ENCODE data around the gene ARHGAP20. TPM values are rescaled to one million over a fixed set of nuclear protein-coding genes. Genes with fewer than 3 reads are reported as not detected.

The ARHGAP20 gene
- total RNA-seq, 2 experiments from 2014 or later, result not detected

GRCh38 chr11:110712659-110713448 lies 617 bp upstream of the ARHGAP20 start:
- Mint-ChIP-seq H3K27me3 (peaks cover 64% of the 10 kb centered on the region), H3K4me1 (ENCODE audit: low read depth) (peaks cover 25% of the 10 kb centered on the region), H3K4me3 (peak overlapping the region; percentile 57), H3K27ac (no peak overlapping the region), H3K36me3 (ENCODE audit: low read depth) (no peaks in the 10 kb centered on the region), H3K9me3 (no peaks in the 10 kb centered on the region)
- H3K27ac ChIP-seq (ENCODE audit: low read depth in 1 of 2, low read length in 2 of 2), result no peak overlapping the region
- ChIA-PET POLR2A (no interaction called here), CTCF (no interaction called here)
- peaks cover 33 to 67% of the 10 kb centered on the region in 2 experiments for H3K27me3 ChIP-seq (ENCODE audit: control insufficient read depth in 1 of 2, insufficient read depth in 2 of 2, low read length in 2 of 2)
- intact Hi-C loops (cut with DNase I, micrococcal nuclease), result no loop called here
- DNase-seq, result peak in 3 of 14 experiments; percentile 1 to 24 (median 17)
- peak; percentile 23 for ATAC-seq (ENCODE audit: poor library complexity)
- H3K4me3 ChIP-seq (ENCODE audit: low read length), result peak overlapping the region; percentile 43
- TF ChIP-seq CTCF (IDR thresholded peaks at IDR 0.05), result no peak
- peaks cover 0 to 12% of the 10 kb centered on the region in 2 experiments for H3K9me3 ChIP-seq (ENCODE audit: control insufficient read depth in 1 of 2, insufficient read depth in 1 of 2, low read length in 2 of 2)
- peaks cover 18% of the 10 kb centered on the region for H3K4me1 ChIP-seq (ENCODE audit: insufficient read depth, low read length)
- H3K36me3 ChIP-seq (ENCODE audit: insufficient read depth, low read length), result no peaks in the 10 kb centered on the region

- no peak for ATAC-seq (ENCODE audit: poor library complexity)
- Histone ChIP-seq H3K36me3 (ENCODE audit: insufficient read depth, low read length) (no peaks in the 10 kb centered on the region), H3K27me3 (ENCODE audit: control insufficient read depth in 1 of 2, insufficient read depth in 2 of 2, low read length in 2 of 2) (peaks cover 33 to 69% of the 10 kb centered on the region in 2 experiments), H3K4me3 (ENCODE audit: low read length) (peak overlapping the region; percentile 43), H3K27ac (ENCODE audit: low read depth in 1 of 2, low read length in 2 of 2) (no peak overlapping the region), H3K9me3 (ENCODE audit: control insufficient read depth in 1 of 2, insufficient read depth in 1 of 2, low read length in 2 of 2) (peaks cover 0 to 12% of the 10 kb centered on the region in 2 experiments), H3K4me1 (ENCODE audit: insufficient read depth, low read length) (peaks cover 18% of the 10 kb centered on the region)
- H3K27me3 Mint-ChIP-seq, result peaks cover 75% of the 10 kb centered on the region
- no peaks in the 10 kb centered on the region for H3K9me3 Mint-ChIP-seq
- no peak overlapping the region for H3K27ac Mint-ChIP-seq
- peaks cover 25% of the 10 kb centered on the region for H3K4me1 Mint-ChIP-seq (ENCODE audit: low read depth)
- ChIA-PET POLR2A (no interaction called here), CTCF (no interaction called here)
- TF ChIP-seq CTCF (IDR thresholded peaks at IDR 0.05), result no peak
- no peak for DNase-seq
- intact Hi-C loops (cut with DNase I, micrococcal nuclease), result no loop called here
- H3K36me3 Mint-ChIP-seq (ENCODE audit: low read depth), result no peaks in the 10 kb centered on the region
- no peak overlapping the region for H3K4me3 Mint-ChIP-seq
These were observed 825 bp downstream of the ARHGAP20 start for GRCh38 chr11:110711448-110711775.

- H3K4me1 ChIP-seq (ENCODE audit: insufficient read depth, low read length), result peaks cover 18% of the 10 kb centered on the region
- ChIA-PET CTCF (no interaction called here), POLR2A (no interaction called here)
- no peaks in the 10 kb centered on the region for H3K36me3 ChIP-seq (ENCODE audit: insufficient read depth, low read length)
- no peak overlapping the region for H3K4me3 ChIP-seq (ENCODE audit: low read length)
- peaks cover 33 to 68% of the 10 kb centered on the region in 2 experiments for H3K27me3 ChIP-seq (ENCODE audit: control insufficient read depth in 1 of 2, insufficient read depth in 2 of 2, low read length in 2 of 2)
- Mint-ChIP-seq H3K4me1 (ENCODE audit: low read depth) (peaks cover 25% of the 10 kb centered on the region), H3K4me3 (peak overlapping the region; percentile 87), H3K9me3 (no peaks in the 10 kb centered on the region), H3K27me3 (peaks cover 76% of the 10 kb centered on the region), H3K27ac (no peak overlapping the region), H3K36me3 (ENCODE audit: low read depth) (no peaks in the 10 kb centered on the region)
- intact Hi-C loops (cut with DNase I, micrococcal nuclease), result no loop called here
- H3K9me3 ChIP-seq (ENCODE audit: control insufficient read depth in 1 of 2, insufficient read depth in 1 of 2, low read length in 2 of 2), result peaks cover 0 to 12% of the 10 kb centered on the region in 2 experiments
- ATAC-seq (ENCODE audit: poor library complexity), result no peak
- peak in 2 of 14 experiments; percentile 5 to 6 for DNase-seq
- no peak overlapping the region for H3K27ac ChIP-seq (ENCODE audit: low read depth in 1 of 2, low read length in 2 of 2)
- no peak for TF ChIP-seq CTCF (IDR thresholded peaks at IDR 0.05)
These were observed 1.4 kb downstream of the ARHGAP20 start for GRCh38 chr11:110710628-110711381.

Data from CD4-positive, alpha-beta T cell (primary cell).